ENCODE measurements around the gene KRTCAP3.

The KRTCAP3 gene

GRCh38 chr2:27442920-27443282 lies 720 bp downstream of the KRTCAP3 start:
- no peak for DNase-seq

DNA sequence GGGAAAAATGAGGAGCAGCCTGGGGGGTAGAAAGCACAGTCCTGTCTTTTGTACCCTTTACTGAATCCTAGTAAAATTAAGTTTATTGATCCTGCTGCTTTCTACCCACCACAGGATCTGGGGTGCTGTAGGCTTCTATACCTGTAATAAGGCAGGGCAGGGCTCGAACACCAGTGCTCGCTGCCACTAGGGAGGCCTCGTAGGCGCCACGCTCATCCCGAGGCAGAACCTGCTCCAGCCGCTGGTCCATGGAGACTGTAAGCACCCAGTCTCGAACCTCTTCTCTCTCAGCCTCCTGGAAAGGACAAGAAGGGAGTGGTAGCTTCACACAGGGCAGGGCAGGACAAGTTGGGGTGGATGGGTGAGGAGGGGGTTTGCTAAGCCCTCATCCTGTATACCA lies 3.0 kb downstream of the KRTCAP3 start:
- no peak for DNase-seq

DNA sequence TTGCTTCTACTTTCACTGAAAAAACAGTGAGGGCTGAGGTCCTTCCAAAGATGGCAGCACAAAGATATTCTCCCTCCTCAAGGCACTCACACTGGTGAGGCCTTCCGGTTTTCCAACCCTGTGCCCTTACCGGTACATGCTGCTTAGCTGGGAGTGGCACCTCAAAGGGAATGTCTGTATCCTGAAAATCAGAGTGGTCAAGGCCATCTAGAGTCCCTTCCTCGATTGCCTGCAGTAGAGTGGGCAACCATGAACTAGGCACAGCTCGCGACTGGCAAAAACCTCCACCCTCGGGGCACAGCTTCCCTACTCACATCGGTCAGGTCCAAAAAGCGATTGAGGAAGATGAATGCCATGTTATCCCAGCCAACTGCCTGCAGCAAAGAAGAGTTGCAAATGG lies 3.4 kb downstream of the KRTCAP3 start:
- DNase-seq, result no peak

GRCh38 chr2:27446057-27446456 lies 3.9 kb downstream of the KRTCAP3 start:
- DNase-seq, result no peak

DNA sequence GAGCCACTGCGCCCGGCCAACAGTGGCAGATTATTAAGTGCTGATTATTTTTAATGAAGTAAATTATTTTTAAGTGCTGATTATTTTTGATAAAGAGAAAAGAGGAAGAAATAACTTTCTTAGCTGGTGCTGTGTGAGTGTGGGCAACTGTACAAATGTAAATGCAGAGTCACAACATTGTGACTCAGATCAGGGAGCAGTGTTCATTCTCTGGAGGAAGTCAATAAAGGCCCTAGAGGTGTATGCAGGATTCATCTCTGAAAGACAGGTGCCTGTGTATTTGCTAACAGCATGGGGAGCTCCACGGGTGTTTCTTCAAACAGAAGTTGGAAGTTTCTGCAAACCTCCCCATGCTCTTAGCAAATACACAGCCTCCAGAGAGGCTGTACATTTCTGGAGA lies 6.2 kb downstream of the KRTCAP3 start:
- no peak for DNase-seq

DNA sequence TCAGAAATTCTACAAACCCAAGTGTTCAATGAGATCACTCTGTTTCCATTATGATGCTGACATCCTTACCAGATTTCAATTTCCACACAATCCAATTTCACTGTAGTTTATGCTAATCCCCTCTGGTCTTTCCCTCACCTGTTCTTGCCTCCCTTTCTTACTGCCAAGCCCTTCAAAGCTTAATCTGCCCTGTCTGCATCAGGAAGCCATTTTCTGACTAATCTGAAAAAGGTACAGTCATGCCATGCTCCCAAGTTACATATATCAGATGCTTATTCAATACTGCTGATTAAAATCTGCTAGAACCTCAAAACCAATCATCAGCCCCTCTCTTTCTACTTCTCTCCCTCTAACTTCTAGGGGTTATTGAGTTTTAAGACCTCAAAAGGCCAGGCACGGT lies 8.9 kb downstream of the KRTCAP3 start:
- no peak for DNase-seq

DNA sequence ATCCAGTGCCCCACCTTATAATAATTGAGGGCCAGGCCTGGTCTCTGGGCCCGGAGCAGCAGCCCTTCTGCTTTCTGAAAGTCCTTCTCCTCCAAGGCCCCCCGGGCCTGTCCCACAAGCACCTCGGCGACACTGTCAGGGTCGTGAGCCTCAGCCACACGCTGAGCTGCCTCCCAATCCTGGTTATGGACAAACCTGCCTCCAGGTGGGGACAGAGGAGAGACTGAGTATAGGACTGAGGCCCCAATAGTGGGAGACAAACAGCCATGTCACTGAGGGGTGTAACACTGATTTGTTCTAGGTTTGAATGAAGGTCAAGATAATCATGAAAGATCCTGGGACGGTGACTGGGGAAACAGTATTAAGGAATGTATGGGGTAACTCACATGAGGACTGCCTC lies 11.8 kb downstream of the KRTCAP3 start:
- no peak for DNase-seq

- DNase-seq, result no peak
Observed at GRCh38 chr2:27461118-27461517, 18.9 kb downstream of the KRTCAP3 start.

DNA sequence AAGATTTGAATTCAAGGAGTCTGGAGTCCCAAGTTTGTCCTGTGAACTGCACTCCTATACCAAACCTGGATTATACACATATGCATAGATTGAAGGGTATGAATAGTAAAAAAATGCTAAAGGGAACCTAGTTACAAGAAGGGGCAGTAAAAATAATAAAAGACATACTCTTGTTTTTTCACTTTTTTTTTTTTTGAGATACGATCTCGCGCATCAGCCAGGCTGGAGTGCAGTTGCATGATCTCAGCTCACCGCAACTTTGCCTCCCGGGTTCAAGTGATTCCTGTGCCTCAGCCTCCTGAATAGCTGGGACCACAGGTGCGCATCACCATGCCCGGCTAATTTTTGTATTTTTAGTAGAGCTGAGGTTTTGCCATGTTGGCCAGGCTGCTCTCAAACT lies 22.3 kb downstream of the KRTCAP3 start:
- no peak for DNase-seq

DNA sequence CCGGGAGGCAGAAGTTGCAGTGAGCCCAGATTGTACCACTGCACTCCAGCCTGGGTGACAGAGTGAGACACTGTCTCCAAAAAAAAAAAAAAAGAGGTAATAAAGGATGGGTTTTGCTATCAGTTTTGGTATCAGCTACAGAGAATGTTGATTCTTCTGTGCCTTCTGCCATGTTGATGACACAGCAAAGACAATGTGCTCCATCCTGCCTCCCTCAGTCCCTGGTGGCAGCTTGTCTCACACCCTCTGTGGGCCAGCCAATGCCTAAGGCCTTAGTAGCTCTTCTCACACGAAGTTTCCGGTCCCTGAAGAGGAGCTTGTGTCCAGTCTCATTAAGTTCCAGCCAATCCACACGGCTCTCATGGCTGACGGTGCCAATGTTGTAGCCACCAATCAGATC lies 29.8 kb downstream of the KRTCAP3 start:
- DNase-seq, result no peak

DNA sequence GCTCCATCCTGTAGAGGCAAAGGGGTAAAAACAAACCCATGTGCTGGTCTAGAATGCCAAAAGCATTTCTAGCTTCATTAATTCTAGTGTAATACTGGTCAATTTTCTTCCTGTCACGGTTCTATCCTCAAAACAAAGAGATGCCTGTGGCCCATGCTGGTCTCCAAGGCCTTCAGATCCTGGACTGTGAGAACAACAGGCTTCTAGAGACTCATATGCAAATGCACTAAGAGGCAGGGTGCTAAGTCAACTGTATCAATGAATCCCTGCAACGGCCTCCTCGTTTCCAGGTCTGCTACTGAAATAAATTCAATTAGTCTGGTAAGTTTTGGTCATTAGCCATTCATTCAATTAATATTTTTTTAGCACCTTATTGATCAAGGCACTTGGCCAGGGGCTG lies 43.3 kb downstream of the KRTCAP3 start:
- DNase-seq, result no peak

- no peak for DNase-seq
Observed at GRCh38 chr2:27489118-27489497, 46.9 kb downstream of the KRTCAP3 start.

DNA sequence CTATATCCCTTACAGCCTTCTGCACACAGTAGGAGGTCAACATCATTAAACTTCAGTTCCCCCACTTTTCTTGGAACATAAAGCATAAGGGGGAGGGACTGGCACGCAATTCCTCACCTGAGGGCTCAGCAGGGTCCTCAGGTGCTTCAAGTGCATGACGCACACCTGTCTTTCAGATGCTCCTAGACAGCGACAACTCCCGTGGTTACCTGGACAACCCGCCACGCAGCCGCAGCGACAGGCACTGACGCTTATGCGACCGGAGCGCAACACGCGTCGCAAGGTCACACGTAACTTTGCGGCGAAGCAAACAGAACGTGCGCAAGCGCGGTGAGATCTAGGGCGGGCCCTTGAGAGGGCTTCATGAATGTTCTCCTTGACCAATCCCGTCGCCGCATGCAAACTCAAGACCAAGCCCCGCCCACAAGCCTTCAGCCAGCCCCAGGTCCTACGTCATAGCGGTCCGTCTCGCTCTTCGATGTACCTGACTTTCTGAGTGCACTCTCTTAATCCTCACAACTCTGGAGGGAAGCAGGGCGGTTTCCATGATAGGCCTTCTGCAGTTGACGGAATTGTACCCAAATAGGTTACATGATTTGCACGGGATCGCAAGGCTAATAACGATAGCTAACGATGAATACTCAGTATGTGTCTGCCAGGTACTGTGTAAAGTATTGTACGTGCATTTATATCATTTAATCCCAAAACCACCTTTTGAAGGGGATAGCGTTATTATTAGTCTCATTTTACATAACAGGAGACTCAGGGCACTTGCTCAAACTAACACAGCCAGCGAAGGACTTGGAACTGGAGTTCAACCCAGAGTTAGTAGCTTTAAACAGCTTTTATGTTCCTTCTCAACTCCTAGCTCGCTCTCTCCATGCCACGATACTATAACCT lies 47.6 kb downstream of the KRTCAP3 start, which contains the start of gene IFT172:
IFT172 (minus strand) TSS at position 246 of the 900 bp plus-strand sequence; CDS start at position 156, 90 bp downstream.
- DNase-seq, result peak; percentile 99

DNA sequence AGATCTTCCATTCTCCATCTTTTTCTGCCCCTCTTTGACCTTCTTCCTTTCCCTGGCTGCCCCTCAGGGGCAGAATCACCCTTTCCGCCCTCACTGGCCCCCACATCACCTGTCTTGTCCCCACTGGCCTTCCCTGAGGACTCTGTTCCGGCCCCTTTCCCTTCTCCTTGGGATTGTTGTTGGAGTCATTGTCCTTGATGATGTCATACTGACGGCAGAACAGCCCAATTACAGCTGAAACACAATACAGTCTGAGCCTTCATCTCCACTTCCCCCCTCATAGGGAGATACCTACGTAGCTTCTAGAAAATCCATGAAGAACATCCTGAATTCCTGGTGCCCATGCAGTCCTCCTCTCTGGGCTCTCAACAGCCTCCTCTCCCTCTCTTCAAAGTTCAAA lies 50.4 kb downstream of the KRTCAP3 start:
- DNase-seq, result no peak

DNA sequence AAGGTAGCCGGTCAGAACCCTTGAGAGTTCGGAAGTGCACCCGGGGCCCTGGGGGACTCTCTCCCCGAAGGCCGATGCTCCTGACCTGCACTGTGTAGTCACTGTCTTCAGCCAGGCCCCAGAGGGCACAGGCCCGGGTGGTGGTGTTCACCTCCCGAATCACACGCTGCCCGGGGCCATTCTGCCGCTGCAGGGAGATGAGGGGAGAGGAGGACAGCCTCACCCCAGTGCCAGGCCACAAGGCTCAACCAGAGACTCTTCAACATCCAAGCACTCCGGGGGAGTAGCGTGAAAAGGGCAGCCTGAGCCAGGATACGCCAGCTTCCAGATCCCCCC lies 51.7 kb downstream of the KRTCAP3 start:
- DNase-seq, result no peak

All from SIG-M5 (cell line).